ENCODE results near the gene EIF4A3. TPM values are rescaled to one million over a fixed set of nuclear protein-coding genes. Genes with fewer than 3 reads are reported as not detected.

The EIF4A3 gene
- total and polyA plus RNA-seq, 9 of the 15 experiments (the other 6 are each of a cell fraction or from before 2014, with no cell fraction given), result 62.7 to 171 (median 127) TPM

DNA sequence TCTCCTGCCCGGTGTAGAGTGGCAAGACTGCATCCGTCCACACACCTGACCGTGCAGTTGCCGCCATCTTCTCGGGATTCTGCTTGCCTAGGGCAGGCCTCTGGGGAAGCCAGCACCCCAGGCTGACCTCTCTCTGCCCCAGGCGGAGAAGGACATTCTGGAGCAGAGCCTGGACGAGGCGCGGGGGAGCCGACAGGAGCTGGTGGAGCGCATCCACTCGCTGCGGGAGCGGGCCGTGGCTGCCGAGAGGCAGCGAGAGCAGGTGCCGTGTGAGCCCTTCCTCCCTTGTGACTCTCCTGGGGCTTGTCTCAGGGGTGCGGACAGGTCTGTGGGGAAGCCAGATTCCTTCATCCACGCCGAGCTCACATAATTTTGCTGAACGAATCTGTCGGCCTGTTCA is 42.7 kb upstream of the EIF4A3 start (continued):
- TF ChIP-seq, protein P1, sequence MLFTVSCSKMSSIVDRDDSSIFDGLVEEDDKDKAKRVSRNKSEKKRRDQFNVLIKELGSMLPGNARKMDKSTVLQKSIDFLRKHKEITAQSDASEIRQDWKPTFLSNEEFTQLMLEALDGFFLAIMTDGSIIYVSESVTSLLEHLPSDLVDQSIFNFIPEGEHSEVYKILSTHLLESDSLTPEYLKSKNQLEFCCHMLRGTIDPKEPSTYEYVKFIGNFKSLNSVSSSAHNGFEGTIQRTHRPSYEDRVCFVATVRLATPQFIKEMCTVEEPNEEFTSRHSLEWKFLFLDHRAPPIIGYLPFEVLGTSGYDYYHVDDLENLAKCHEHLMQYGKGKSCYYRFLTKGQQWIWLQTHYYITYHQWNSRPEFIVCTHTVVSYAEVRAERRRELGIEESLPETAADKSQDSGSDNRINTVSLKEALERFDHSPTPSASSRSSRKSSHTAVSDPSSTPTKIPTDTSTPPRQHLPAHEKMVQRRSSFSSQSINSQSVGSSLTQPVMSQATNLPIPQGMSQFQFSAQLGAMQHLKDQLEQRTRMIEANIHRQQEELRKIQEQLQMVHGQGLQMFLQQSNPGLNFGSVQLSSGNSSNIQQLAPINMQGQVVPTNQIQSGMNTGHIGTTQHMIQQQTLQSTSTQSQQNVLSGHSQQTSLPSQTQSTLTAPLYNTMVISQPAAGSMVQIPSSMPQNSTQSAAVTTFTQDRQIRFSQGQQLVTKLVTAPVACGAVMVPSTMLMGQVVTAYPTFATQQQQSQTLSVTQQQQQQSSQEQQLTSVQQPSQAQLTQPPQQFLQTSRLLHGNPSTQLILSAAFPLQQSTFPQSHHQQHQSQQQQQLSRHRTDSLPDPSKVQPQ (CRISPR knock-in tag; IDR thresholded peaks at IDR 0.05; ENCODE audit: borderline replicate concordance), result no peak

DNA sequence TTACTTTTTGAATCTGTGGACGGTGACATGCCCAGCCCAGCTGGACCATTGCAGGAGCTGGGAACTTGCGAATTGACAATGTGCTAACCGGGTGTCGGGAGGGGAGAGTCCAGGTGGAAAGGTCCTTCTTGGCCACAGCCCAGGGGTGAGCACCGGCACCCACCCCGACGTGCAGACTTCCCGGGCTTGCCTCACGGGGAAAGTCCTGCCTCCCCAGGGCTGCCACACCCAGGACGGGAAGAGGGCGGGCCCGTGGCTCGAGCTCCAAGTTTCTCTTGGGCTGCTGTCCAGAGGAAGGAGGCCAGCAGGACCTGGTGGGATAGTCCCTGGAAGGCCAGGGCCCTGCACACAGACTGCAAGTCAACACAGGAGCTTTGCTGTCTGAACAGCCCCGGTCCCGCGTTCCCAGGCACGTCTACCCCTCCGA is 40.6 kb upstream of the EIF4A3 start:
- no peak overlapping the region for H3K27ac ChIP-seq (ENCODE audit: extremely low read depth, low read depth, low read length)
- H4K20me1 ChIP-seq (replicated peaks; ENCODE audit: control insufficient read depth, insufficient read depth, low read length), result no peaks in the 10 kb centered on the region
- no peaks in the 10 kb centered on the region; the same call in 1 of the 2 replicates for H3K9me3 ChIP-seq (replicated peaks; ENCODE audit: control insufficient read depth, insufficient read depth, low read depth, low read length)
- intact Hi-C loops (cut with micrococcal nuclease), result loop anchor here (10.0 kb wide), 1 partner anchor 83 kb away; the partner anchor contains the start of gene GAA
- ATAC-seq, result no peak
- BruUV-seq (replicated peaks), result no TSS peak
- FAIRE-seq, result no peak
- H3K4me2 ChIP-seq (ENCODE audit: insufficient read depth, low read length), result peak overlapping the region; percentile 16; the same call in 1 of the 2 replicates
- ChIA-PET POLR2A (interaction anchor here (0.6 to 1.1 kb wide), 2 partner anchors 9 to 21 kb away, joined by 4 read pairs; no protein-coding TSS in a partner anchor), CTCF (ENCODE audit: low intra/inter-chr PET ratio) (no interaction called here)
- WGBS (ENCODE audit: insufficient coverage, low coverage, missing lambda C conversion rate), result 9% methylated on average over 16 of the region's 18 CpGs
- peak in 2 of 4 experiments; percentile 59 to 60 for DNase-seq (ENCODE audit: extremely low read depth in 1 of 4, low spot score in 3 of 4)
- H3K79me2 ChIP-seq (ENCODE audit: control insufficient read depth, insufficient read depth, low read length), result no peaks in the 10 kb centered on the region
- no peaks in the 10 kb centered on the region for H3K36me3 ChIP-seq (ENCODE audit: control insufficient read depth, insufficient read depth, low read length)
- H3K4me3 ChIP-seq, result no peak overlapping the region
- H3K9ac ChIP-seq (ENCODE audit: insufficient read depth in 1 of 2, low read depth in 2 of 2, low read length in 2 of 2), result peak overlapping the region in 1 of 2 experiments; percentile 65; a peak in 1 of 4 replicates
- H3K9me1 ChIP-seq (ENCODE audit: control insufficient read depth, insufficient read depth, low read length), result no peaks in the 10 kb centered on the region
- 0 out of 2 replicates have a peak overlapping the region, but pooled peaks have one; percentile 9 for H2AFZ ChIP-seq (ENCODE audit: low read depth, low read length)
- in situ Hi-C loops (cut with MboI), result no loop called here
- H3K27me3 ChIP-seq (ENCODE audit: control insufficient read depth in 2 of 2, insufficient read depth in 2 of 2, low read length in 2 of 2), result peaks cover 74 to 95% of the 10 kb centered on the region in 2 experiments
- TF ChIP-seq FOSL1 (tag; conservative IDR thresholded peaks at IDR 0.05), result 0 out of 2 replicates have a peak, but pooled peaks have one; percentile 17
- no peak for TF ChIP-seq MTF1 (CRISPR knock-in tag; IDR thresholded peaks at IDR 0.05; ENCODE audit: borderline replicate concordance)
- peaks cover 0 to 30% of the 10 kb centered on the region in 2 experiments; a peak in 3 of 5 replicates for H3K4me1 ChIP-seq (replicated peaks in 1 of 2; ENCODE audit: control insufficient read depth in 2 of 2, insufficient read depth in 2 of 2, low read length in 2 of 2)
